ENCODE results near the gene CLMN. TPM values are rescaled to one million over a fixed set of nuclear protein-coding genes. Genes with fewer than 3 reads are reported as not detected.
A peak's percentile ranks its signal among the peaks of the same experiment; 100 is the strongest.

CLMN gene
- total and polyA plus RNA-seq, 2 of the 13 experiments (the other 11 are each of a cell fraction or from before 2014, with no cell fraction given): 15.1 to 16.7 TPM

GRCh38 chr14:95300697-95301526 is 18.8 kb downstream of the CLMN start (continued):
- no peak for TF ChIP-seq HINFP (CRISPR knock-in tag; IDR thresholded peaks at IDR 0.05; ENCODE audit: low read depth)
- TF ChIP-seq MTA3 (CRISPR knock-in tag; IDR thresholded peaks at IDR 0.05): no peak
- peak; percentile 68 for TF ChIP-seq HNF4A (CRISPR knock-in tag; IDR thresholded peaks at IDR 0.05)
- no peak for TF ChIP-seq RBAK (CRISPR knock-in tag; IDR thresholded peaks at IDR 0.05)
- TF ChIP-seq ZBTB7A (CRISPR knock-in tag; IDR thresholded peaks at IDR 0.05): no peak
- no peak for TF ChIP-seq MTA1 (CRISPR knock-in tag; IDR thresholded peaks at IDR 0.05; ENCODE audit: borderline replicate concordance)
- no peak for TF ChIP-seq HOXA5 (CRISPR knock-in tag; IDR thresholded peaks at IDR 0.05)
- no peak for TF ChIP-seq EEA1 (CRISPR knock-in tag; IDR thresholded peaks at IDR 0.05; ENCODE audit: borderline replicate concordance)
- peak; percentile 28; the same call in 1 of the 2 replicates for TF ChIP-seq ETV5 (CRISPR knock-in tag; IDR thresholded peaks at IDR 0.05; ENCODE audit: borderline replicate concordance)
- TF ChIP-seq BCL6 (CRISPR knock-in tag; IDR thresholded peaks at IDR 0.05): peak; percentile 85
- 0 out of 2 replicates have a peak, but pooled peaks have one; percentile 36 for TF ChIP-seq KDM3A (CRISPR knock-in tag; IDR thresholded peaks at IDR 0.05; ENCODE audit: low read depth)
- peak; percentile 94 for TF ChIP-seq NCOA2 (CRISPR knock-in tag; IDR thresholded peaks at IDR 0.05)
- TF ChIP-seq KLF15 (CRISPR knock-in tag; IDR thresholded peaks at IDR 0.05; ENCODE audit: borderline replicate concordance): no peak
- TF ChIP-seq HHEX (CRISPR knock-in tag; IDR thresholded peaks at IDR 0.05): peak; percentile 60
- TF ChIP-seq ZNF350 (CRISPR knock-in tag; IDR thresholded peaks at IDR 0.05; ENCODE audit: borderline replicate concordance, low read depth): no peak; the same call in 1 of the 2 replicates
- no peak for TF ChIP-seq PHF20 (CRISPR knock-in tag; IDR thresholded peaks at IDR 0.05)
- no peak for TF ChIP-seq USF2 (IDR thresholded peaks at IDR 0.05; ENCODE audit: low read depth, low read length)
- no peak for TF ChIP-seq USF2 (CRISPR knock-in tag; IDR thresholded peaks at IDR 0.05; ENCODE audit: borderline replicate concordance)
- TF ChIP-seq ZNF138 (CRISPR knock-in tag; IDR thresholded peaks at IDR 0.05; ENCODE audit: low read depth): no peak
- peak; percentile 35; the same call in 1 of the 2 replicates for TF ChIP-seq THAP11 (CRISPR knock-in tag; IDR thresholded peaks at IDR 0.05)
- no peak for TF ChIP-seq IRF2 (CRISPR knock-in tag; IDR thresholded peaks at IDR 0.05)
- peak; percentile 52; the same call in 1 of the 2 replicates for TF ChIP-seq ZNF331 (CRISPR knock-in tag; IDR thresholded peaks at IDR 0.05)
- TF ChIP-seq NRL (CRISPR knock-in tag; IDR thresholded peaks at IDR 0.05; ENCODE audit: borderline replicate concordance): no peak
- TF ChIP-seq NAIF1 (CRISPR knock-in tag; IDR thresholded peaks at IDR 0.05; ENCODE audit: borderline replicate concordance): peak; percentile 42; the same call in 1 of the 2 replicates
- TF ChIP-seq KAT8 (CRISPR knock-in tag; IDR thresholded peaks at IDR 0.05): peak; percentile 75
- TF ChIP-seq ZFP36L1 (CRISPR knock-in tag; IDR thresholded peaks at IDR 0.05): no peak
- TF ChIP-seq MBD4 (IDR thresholded peaks at IDR 0.05; ENCODE audit: borderline replicate concordance, low read length): no peak
- no peak for TF ChIP-seq STAG1 (CRISPR knock-in tag; IDR thresholded peaks at IDR 0.05)
- TF ChIP-seq ZNF562 (CRISPR knock-in tag; IDR thresholded peaks at IDR 0.05; ENCODE audit: borderline replicate concordance): no peak
- no peak for TF ChIP-seq ZZZ3 (CRISPR knock-in tag; IDR thresholded peaks at IDR 0.05; ENCODE audit: borderline replicate concordance)

Data from HepG2 (cell line).